Astrocyte (in vitro differentiated cells and primary cell): ENCODE results near the gene IL1RAP.

Source experiments
- CTCF ChIP-seq: IDR thresholded peaks from 2 replicates; pipeline ENCODE4 v1.5.1; 2011; ENCODE audit warnings: low read depth, mild to moderate bottlenecking, inconsistent platforms, low read length, moderate library complexity; ENCODE audit not compliant: insufficient read depth
- EZH2 ChIP-seq: IDR thresholded peaks from 2 replicates; pipeline ENCODE4 v1.6.1; 2012; ENCODE audit warnings: mild to moderate bottlenecking, low read length, inconsistent platforms; ENCODE audit not compliant: insufficient read depth

GRCh38 chr3:190560013-190560895 lies 46.4 kb downstream of the IL1RAP start:
- TF ChIP-seq CTCF (no peak), EZH2 (no peak)
